Esophagus squamous epithelium (tissue), 5 donors: ENCODE results near the gene BRD7. TPM values are rescaled to one million over a fixed set of nuclear protein-coding genes. Genes with fewer than 3 reads are reported as not detected.

Experiments used
- DNase-seq: peaks from one replicate; lab custom pipeline; 2025; lab: John Stamatoyannopoulos, UW
- H3K27ac ChIP-seq, 4 donors: fragments of 200-600 bp; sonication (generic); one replicate each; pipeline ENCODE4 v1.5.1; 2016 to 2019; ENCODE audit warnings: mild to moderate bottlenecking in 1 of 4
- H3K27me3 ChIP-seq, 4 donors: fragments of 200-600 bp; sonication (generic); 1 replicate in 3 of 4; 2 replicates in 1 of 4; pipeline versions ENCODE4 v1.5.1 to v1.6.0; 2017 to 2021; ENCODE audit warnings: antibody characterized with exemption in 1 of 4
- H3K36me3 ChIP-seq, 3 donors: fragments of 200-600 bp; sonication (generic); one replicate each; pipeline ENCODE4 v1.5.1; 2016 to 2019
- H3K4me1 ChIP-seq, 3 donors: fragments of 200-600 bp; sonication (generic); one replicate each; pipeline ENCODE4 v1.5.1; 2017 to 2019
- H3K4me3 ChIP-seq, 4 donors: fragments of 200-600 bp; sonication (generic); 1 replicate in 3 of 4; 2 replicates in 1 of 4; pipeline ENCODE4 v1.5.1; 2016 to 2019; ENCODE audit warnings: mild to moderate bottlenecking in 2 of 4, moderate library complexity in 1 of 4
- H3K9me3 ChIP-seq, 3 donors: fragments of 200-600 bp; sonication (generic); one replicate each; pipeline ENCODE4 v1.5.1; 2016 to 2019
- CTCF ChIP-seq, 6 experiments: fragments of 450-650 bp in 4 of 6; fragments of 200-600 bp in 2 of 6; sonication (generic) in 2 of 6; IDR thresholded peaks; one replicate each; pipeline ENCODE4 v1.5.1; 2016 to 2019; ENCODE audit warnings: antibody characterized with exemption in 6 of 6, mild to moderate bottlenecking in 4 of 6, moderate library complexity in 4 of 6
- POLR2A ChIP-seq, 4 donors: fragments of 450-650 bp; IDR thresholded peaks; one replicate each; pipeline ENCODE4 v1.6.1; 2017; ENCODE audit warnings: antibody characterized with exemption in 4 of 4, mild to moderate bottlenecking in 4 of 4, moderate library complexity in 3 of 4
- whole genome bisulfite sequencing, 2 donors: methylation state at CpG; one replicate each; pipeline ENCODE4 v1.1.5; 2018; 5-methylcytosine and 5-hydroxymethylcytosine counted together
- intact Hi-C: fragments of 100-400 bp; cut with DNase I; formaldehyde crosslinking; loops from one replicate; pipeline ENCODE4 v1.15.0; 2022
- total RNA-seq, 4 donors: library from RNA; depleted of rRNA; stranded (reverse); fragments of >200 nt; gene quantifications; one replicate each; pipeline ENCODE4 v1.1.0, GENCODE V29; 2016
- donor health status: DM: yes; HTN: yes; CAD: no.

Gene BRD7
- total RNA-seq, 4 donors from 2014 or later: 42.0 to 81.9 (median 51.4) TPM

- no peaks in the 10 kb centered on the region for H3K36me3 ChIP-seq
- peak overlapping the region in 1 of 4 donors; percentile 50 for H3K27ac ChIP-seq
- H3K27me3 ChIP-seq: no peaks in the 10 kb centered on the region
- TF ChIP-seq POLR2A (IDR thresholded peaks at IDR 0.05) (no peak), CTCF (IDR thresholded peaks at IDR 0.05) (no peak)
- H3K9me3 ChIP-seq: no peaks in the 10 kb centered on the region
- H3K4me3 ChIP-seq: no peak overlapping the region
- peaks cover 8 to 66% (median 16%) of the 10 kb centered on the region in 3 donors for H3K4me1 ChIP-seq
- WGBS, 2 donors: 65 to 70% methylated on average over 3 of the region's 3 CpGs
- no peak for DNase-seq
- intact Hi-C loops: no loop called here
Measured at GRCh38 chr16:50278251-50278650, 90.5 kb downstream of the BRD7 start.

DNA sequence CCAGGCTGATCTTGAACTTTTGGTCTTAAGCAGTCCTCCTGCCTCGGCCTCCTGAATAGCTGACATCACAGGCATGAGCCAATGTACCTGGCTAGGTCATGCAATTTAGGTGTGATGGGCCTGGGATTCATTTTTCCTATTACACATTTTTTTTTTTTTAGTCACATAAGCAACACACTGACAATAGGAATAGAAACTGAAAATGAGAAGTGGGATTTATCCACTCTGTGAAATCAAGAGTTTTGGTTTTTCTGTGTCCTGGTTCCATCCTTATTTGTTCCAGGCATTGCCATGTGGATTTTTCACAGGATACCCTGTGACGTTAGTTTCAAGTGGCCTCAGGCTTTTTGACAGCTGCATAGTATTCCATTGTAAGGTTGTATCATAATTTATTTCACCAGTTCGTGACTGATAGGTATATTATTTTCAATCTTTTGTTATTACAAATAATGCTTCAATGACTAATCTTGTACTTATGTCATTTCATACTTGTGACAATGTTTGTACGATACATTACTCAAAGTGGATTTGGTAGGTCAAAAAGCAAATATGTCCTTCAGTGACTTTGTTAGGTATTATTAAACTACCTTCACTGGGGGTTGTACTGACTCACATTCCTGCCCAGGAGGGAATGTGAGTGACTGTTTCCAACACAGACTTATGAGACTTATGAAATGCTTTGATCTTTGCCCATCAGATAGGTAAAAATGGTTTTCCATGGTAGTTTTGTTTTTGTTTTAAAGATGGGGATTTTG is 91.8 kb downstream of the BRD7 start:
- Histone ChIP-seq H3K4me1 (peaks cover 5 to 66% (median 10%) of the 10 kb centered on the region in 3 donors), H3K4me3 (no peak overlapping the region), H3K27me3 (no peaks in the 10 kb centered on the region), H3K36me3 (peaks cover 0 to 6% (median 0%) of the 10 kb centered on the region in 3 donors), H3K9me3 (no peaks in the 10 kb centered on the region), H3K27ac (peak overlapping the region in 2 of 4 donors; percentile 17 to 50)
- WGBS, 2 donors: 65 to 74% methylated on average over 4 of the region's 4 CpGs
- intact Hi-C loops: no loop called here
- TF ChIP-seq CTCF (IDR thresholded peaks at IDR 0.05) (no peak), POLR2A (IDR thresholded peaks at IDR 0.05) (no peak)
- no peak for DNase-seq

DNA sequence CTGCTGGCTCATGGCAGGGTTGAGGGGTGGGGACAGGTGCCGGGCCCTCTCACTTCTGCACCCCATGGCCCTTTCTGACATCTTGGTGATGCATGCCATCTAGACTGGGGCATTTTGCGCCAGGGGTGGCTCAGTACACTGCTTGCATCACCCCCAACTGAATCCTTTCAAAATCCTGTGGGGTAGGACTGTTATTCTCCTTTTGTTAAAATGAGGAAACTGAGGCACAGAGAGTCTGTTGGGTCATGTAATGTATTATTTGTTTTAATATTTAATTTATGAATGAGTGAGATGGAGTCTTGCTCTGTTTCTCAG is 92.5 kb downstream of the BRD7 start:
- TF ChIP-seq POLR2A (IDR thresholded peaks at IDR 0.05) (no peak), CTCF (IDR thresholded peaks at IDR 0.05) (no peak)
- no peak for DNase-seq
- H3K4me1 ChIP-seq: peaks cover 3 to 65% (median 7%) of the 10 kb centered on the region in 3 donors
- peak overlapping the region in 2 of 4 donors; percentile 17 to 39 for H3K27ac ChIP-seq
- H3K36me3 ChIP-seq: peaks cover 0 to 13% (median 0%) of the 10 kb centered on the region in 3 donors
- no peaks in the 10 kb centered on the region for H3K9me3 ChIP-seq
- intact Hi-C loops: no loop called here
- no peaks in the 10 kb centered on the region for H3K27me3 ChIP-seq
- no peak overlapping the region for H3K4me3 ChIP-seq
- 90 to 100% methylated on average over 2 of the region's 2 CpGs for WGBS, 2 donors

DNA sequence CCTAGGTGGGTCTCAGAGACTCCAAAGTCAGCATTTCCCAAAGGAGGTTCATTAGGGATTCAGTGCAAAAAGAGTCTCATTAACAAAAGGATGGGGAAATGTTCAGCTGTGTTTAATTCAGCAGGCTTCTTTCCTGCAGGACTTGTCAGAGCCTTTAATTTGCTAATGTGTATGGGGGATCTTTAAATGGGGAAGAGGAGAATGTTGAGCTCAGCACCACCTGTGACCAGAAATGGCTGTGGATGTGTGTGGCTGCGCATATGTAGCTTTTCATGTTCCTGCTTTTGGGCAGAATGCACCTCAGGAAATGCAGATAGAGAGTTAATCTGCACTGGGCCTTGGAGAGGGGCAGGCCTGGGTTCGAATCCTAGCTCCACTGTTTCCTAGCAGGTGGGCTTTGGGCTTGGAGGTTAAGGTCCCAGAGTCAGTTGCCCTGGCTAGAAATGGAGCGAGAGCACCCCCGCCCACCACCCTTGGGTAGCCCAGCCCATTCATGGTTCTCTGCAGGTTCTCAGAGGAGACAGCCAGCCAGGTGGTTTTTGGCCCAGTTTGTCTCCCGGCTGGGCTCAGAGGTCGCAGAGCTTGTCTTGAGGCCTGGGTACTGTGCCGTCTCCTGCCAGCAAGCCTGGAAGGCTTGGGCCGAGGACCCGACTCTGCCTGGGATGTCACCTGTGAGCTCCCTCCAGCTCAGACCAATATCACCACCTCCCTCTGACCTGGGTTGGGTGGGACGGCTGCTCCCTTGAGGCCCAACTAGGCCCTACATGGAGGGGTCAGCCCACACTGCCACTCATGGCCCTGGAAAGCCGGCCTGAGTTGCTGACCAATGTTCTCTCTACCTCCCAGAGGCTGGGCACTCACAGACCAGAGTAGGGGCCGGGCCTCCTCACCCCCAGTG is 93.1 kb downstream of the BRD7 start:
- H3K9me3 ChIP-seq: no peaks in the 10 kb centered on the region
- peaks cover 1 to 59% (median 2%) of the 10 kb centered on the region in 3 donors for H3K4me1 ChIP-seq
- peaks cover 0 to 19% (median 0%) of the 10 kb centered on the region in 3 donors for H3K36me3 ChIP-seq
- DNase-seq: no peak
- WGBS, 2 donors: 62 to 80% methylated on average over 1 to 4 of the region's 12 CpGs
- TF ChIP-seq POLR2A (IDR thresholded peaks at IDR 0.05) (no peak), CTCF (IDR thresholded peaks at IDR 0.05) (no peak)
- intact Hi-C loops: no loop called here
- H3K27ac ChIP-seq: peak overlapping the region in 2 of 4 donors; percentile 79 to 88
- peak overlapping the region in 2 of 4 donors; percentile 36 to 57 for H3K4me3 ChIP-seq
- no peaks in the 10 kb centered on the region for H3K27me3 ChIP-seq

- Histone ChIP-seq H3K4me3 (peak overlapping the region in 2 of 4 donors; percentile 36 to 57), H3K4me1 (peaks cover 0 to 55% (median 2%) of the 10 kb centered on the region in 3 donors), H3K9me3 (no peaks in the 10 kb centered on the region), H3K36me3 (peaks cover 0 to 25% (median 0%) of the 10 kb centered on the region in 3 donors), H3K27me3 (no peaks in the 10 kb centered on the region), H3K27ac (peak overlapping the region; percentile 63 to 88 (median 72))
- WGBS, 2 donors: 100% methylated on average over 1 of the region's 3 CpGs; no CpG with 5 or more reads in 1 of the 2 donors
- TF ChIP-seq POLR2A (IDR thresholded peaks at IDR 0.05) (no peak), CTCF (IDR thresholded peaks at IDR 0.05) (no peak)
- DNase-seq: no peak
- intact Hi-C loops: no loop called here
Measured at GRCh38 chr16:50275098-50275415, 93.7 kb downstream of the BRD7 start.
